Thymus (tissue), 11 donors: ENCODE results near the gene OCA2. TPM values are rescaled to one million over a fixed set of nuclear protein-coding genes. Genes with fewer than 3 reads are reported as not detected.

Experiments
- DNase-seq, 9 donors: peaks; one replicate each; pipeline ENCODE4 v3.0.0-alpha.2; 2013; ENCODE audit warnings: low spot score in 9 of 9, low read depth in 6 of 9, missing footprints in 1 of 9
- H3K27ac ChIP-seq, 2 donors: one replicate each; pipeline ENCODE4 v1.5.1; 2013; ENCODE audit warnings: control low read depth in 1 of 2, low read depth in 1 of 2, low read length in 1 of 2, mild to moderate bottlenecking in 1 of 2, moderate library complexity in 1 of 2
- H3K27me3 ChIP-seq, 2 donors: one replicate each; pipeline ENCODE4 v1.5.1; 2013; ENCODE audit warnings: low read length in 1 of 2; ENCODE audit not compliant: control insufficient read depth in 2 of 2, insufficient read depth in 1 of 2
- H3K36me3 ChIP-seq, 2 donors: one replicate each; pipeline ENCODE4 v1.5.1; 2013; ENCODE audit warnings: low read length in 1 of 2, mild to moderate bottlenecking in 1 of 2, moderate library complexity in 1 of 2; ENCODE audit not compliant: control insufficient read depth in 2 of 2, insufficient read depth in 2 of 2
- H3K4me1 ChIP-seq, 2 donors: one replicate each; pipeline ENCODE4 v1.5.1; 2013; ENCODE audit warnings: low read length in 2 of 2; ENCODE audit not compliant: control insufficient read depth in 2 of 2, insufficient read depth in 2 of 2
- H3K4me3 ChIP-seq, 2 donors: one replicate each; pipeline ENCODE4 v1.5.1; 2013; ENCODE audit warnings: low read length in 2 of 2, control low read depth in 1 of 2, mild to moderate bottlenecking in 1 of 2
- H3K9me3 ChIP-seq, 2 donors: one replicate each; pipeline ENCODE4 v1.5.1; 2013; ENCODE audit warnings: low read length in 1 of 2, mild to moderate bottlenecking in 1 of 2; ENCODE audit not compliant: control insufficient read depth in 2 of 2, insufficient read depth in 1 of 2
- WGBS: extraction: QIAGEN DNeasy Blood & Tissue Kit; methylation state at CpG from one replicate; pipeline ENCODE4 v1.1.7; 2013; 5-methylcytosine and 5-hydroxymethylcytosine counted together
- polyA plus RNA-seq: library from polyadenylated mRNA; stranded (reverse); fragments of 200-250 nt; gene quantifications from one replicate; pipeline ENCODE4 v1.2.3, GENCODE V29; 2013
- total RNA-seq: library from RNA; stranded (reverse); fragments of 120-200 nt; gene quantifications from one replicate; pipeline ENCODE4 v1.2.4, GENCODE V29; 2013
- donor health status: healthy.

Gene OCA2
- total and polyA plus RNA-seq, 2 donors, result 0.99 to 1.2 TPM

GRCh38 chr15:27843146-27843545 is 256.0 kb downstream of the OCA2 start:
- no peaks in the 10 kb centered on the region for H3K4me1 ChIP-seq
- no peak overlapping the region for H3K4me3 ChIP-seq
- DNase-seq, result no peak
- no peak overlapping the region for H3K27ac ChIP-seq
- 76% methylated on average over 3 of the region's 3 CpGs for WGBS
- peaks cover 4 to 5% of the 10 kb centered on the region in 2 donors for H3K9me3 ChIP-seq
- H3K36me3 ChIP-seq, result no peaks in the 10 kb centered on the region
- no peaks in the 10 kb centered on the region for H3K27me3 ChIP-seq

DNA sequence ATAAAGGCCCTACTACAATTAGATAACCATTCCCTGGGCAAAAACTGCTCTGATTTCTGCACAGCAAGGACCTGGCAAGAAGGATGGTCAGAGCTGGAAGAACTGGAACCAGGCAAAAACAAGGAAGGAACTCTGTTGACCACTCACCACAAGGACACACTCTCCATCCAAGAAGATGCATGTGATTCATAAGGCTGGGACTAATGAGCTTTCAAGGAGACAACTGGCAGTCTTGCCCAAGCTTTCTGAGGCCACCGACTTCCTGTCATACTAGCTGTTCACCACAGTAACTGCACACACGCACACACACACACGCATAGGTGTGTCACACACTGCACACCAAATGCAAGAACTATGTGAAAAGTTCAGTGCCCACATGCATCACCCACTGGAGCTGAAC is 256.6 kb downstream of the OCA2 start:
- Histone ChIP-seq H3K9me3 (peaks cover 0 to 3% of the 10 kb centered on the region in 2 donors), H3K27ac (no peak overlapping the region), H3K4me3 (no peak overlapping the region), H3K4me1 (no peaks in the 10 kb centered on the region), H3K27me3 (no peaks in the 10 kb centered on the region), H3K36me3 (no peaks in the 10 kb centered on the region)
- no peak for DNase-seq
- 78% methylated on average over 3 of the region's 3 CpGs for WGBS

DNA sequence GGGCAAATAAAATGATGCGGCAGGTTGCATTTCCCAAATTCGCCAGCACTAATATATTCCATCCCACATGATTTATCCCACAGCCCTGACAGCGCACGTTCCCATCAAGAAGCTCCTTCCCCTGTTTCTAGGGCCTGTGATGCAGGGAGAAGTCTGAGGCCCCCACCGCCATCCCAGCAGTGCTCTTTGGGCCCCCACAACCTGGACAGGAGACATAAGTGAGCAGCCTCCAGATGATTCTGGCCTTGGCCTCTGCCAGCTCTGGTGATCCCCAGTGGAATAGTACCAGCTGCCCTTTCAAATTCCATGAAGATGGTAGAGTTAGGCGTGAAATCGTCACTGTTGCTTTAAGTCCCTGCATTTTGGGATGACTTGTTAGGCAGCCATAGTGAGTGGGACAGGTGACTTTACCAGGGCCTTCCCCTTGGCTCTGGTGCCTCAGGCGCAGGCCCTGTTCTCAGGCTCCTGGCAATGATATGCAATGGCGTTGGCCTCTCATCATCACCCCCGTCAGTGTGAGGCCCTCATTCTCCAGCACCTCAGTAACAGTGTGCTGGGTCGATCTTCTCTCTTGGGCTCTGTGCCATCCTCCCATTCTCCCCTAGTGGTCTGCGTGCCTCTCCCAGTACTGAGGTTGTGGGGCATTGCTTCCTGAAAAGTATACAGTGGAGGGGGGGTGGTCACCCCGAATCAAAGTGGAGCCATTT is 263.7 kb downstream of the OCA2 start:
- no peak overlapping the region for H3K4me3 ChIP-seq
- H3K9me3 ChIP-seq, result peaks cover 0 to 1% of the 10 kb centered on the region in 2 donors
- no peak overlapping the region for H3K27ac ChIP-seq
- 97% methylated on average over 13 of the region's 13 CpGs for WGBS
- no peak for DNase-seq
- no peaks in the 10 kb centered on the region for H3K36me3 ChIP-seq
- H3K4me1 ChIP-seq, result no peaks in the 10 kb centered on the region
- H3K27me3 ChIP-seq, result no peaks in the 10 kb centered on the region

GRCh38 chr15:27834684-27835083 is 264.4 kb downstream of the OCA2 start:
- H3K27me3 ChIP-seq, result no peaks in the 10 kb centered on the region
- H3K4me3 ChIP-seq, result no peak overlapping the region
- no peak for DNase-seq
- no peak overlapping the region for H3K27ac ChIP-seq
- H3K9me3 ChIP-seq, result peaks cover 0 to 1% of the 10 kb centered on the region in 2 donors
- no peaks in the 10 kb centered on the region for H3K4me1 ChIP-seq
- 96% methylated on average over 10 of the region's 10 CpGs for WGBS
- no peaks in the 10 kb centered on the region for H3K36me3 ChIP-seq

- WGBS, result 83% methylated on average over 2 of the region's 2 CpGs
Observed at GRCh38 chr15:27833974-27834373, 265.1 kb downstream of the OCA2 start.

DNA sequence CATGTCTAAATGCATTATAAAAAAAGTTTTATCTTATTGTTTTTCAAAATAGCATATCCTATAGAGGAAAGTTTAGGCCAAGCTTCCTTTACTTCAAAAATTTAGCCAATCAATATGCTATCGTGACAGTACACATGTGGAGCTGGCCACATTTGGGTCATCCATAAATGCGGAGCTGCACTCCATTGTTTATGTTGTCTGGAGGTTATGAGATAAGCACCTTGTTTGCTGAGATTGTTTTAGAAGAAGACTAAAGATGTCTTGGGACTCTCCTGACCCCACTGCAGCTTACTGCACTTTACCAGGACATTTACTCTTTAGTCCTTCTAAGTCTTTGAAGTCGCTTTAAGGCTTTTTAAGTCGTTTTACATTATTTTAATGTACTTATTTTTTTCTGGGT is 265.9 kb downstream of the OCA2 start:
- DNase-seq, result no peak
- no peak overlapping the region for H3K4me3 ChIP-seq

More at GRCh38 chr15:27833974-27834373, 265.1 kb downstream of the OCA2 start:
- DNase-seq, result no peak
- Histone ChIP-seq H3K27me3 (no peaks in the 10 kb centered on the region), H3K36me3 (no peaks in the 10 kb centered on the region), H3K27ac (no peak overlapping the region), H3K4me1 (no peaks in the 10 kb centered on the region), H3K4me3 (no peak overlapping the region), H3K9me3 (peaks cover 0 to 1% of the 10 kb centered on the region in 2 donors)

DNA sequence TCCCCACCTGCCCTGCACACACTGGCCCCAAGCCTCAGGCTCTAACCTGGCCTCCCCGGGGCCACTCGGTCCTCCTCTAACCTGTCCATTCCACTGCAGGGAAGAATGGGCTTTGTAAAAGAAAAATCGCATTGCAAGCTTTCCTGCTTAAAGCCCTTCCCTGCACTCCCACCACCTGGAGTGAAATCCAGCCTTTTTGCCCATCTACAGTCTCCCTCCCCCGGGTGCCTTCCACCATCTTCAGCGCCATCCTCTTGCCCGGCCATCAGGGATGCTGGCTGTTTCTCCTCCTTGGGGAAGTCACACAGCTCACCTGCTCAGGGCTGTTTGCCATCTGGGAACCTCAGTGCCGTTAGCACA is 266.9 kb downstream of the OCA2 start:
- WGBS, result 93% methylated on average over 7 of the region's 7 CpGs
- no peaks in the 10 kb centered on the region for H3K36me3 ChIP-seq

More for the DNA sequence above, 265.9 kb downstream of the OCA2 start:
- Histone ChIP-seq H3K27ac (no peak overlapping the region), H3K9me3 (peaks cover 0 to 1% of the 10 kb centered on the region in 2 donors), H3K36me3 (no peaks in the 10 kb centered on the region), H3K4me1 (no peaks in the 10 kb centered on the region), H3K27me3 (no peaks in the 10 kb centered on the region)
- WGBS, result 90% methylated on average over 4 of the region's 4 CpGs

DNA sequence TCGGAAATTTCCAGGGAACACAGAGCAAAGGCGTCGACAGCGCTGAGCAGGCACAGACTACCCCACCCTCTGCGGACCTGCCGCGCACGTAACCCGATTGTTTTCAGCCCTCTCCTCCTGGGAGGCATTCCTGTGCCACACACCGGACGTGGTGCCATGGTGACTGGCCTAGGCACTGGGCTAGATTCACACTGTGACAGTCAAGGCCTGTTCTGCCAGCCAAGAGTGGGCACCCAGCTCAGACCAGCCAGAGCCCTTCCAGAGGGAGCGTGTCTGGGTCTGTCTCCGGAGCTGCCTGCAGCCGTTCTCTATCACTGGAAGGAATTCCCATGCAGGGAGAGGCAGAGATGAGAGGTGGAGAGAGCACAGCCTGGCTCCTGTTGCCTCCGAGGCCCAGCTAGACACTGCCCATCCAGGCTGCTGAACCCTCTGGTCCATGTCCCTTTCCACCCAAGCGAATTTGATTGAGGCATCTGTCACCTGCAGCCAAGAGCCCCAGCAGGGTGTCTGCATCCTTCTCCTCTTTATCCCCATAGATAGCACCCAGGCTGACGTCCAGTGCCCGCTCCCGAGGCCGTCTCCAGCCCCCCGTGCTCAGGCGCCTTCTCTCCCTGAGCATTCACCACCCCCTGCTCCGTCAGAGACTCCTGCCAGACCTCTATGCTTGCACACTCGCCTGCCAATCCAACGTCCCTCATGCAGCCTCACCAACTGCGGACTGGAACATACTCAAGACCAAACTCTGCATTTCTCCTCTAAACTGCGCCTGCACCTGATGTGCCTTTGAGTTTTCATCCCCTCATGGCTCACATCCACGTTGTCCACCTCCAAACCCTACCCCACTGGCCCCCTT is 267.5 kb downstream of the OCA2 start:
- H3K9me3 ChIP-seq, result peaks cover 0 to 1% of the 10 kb centered on the region in 2 donors
- H3K4me3 ChIP-seq, result no peak overlapping the region
- WGBS, result 94% methylated on average over 28 of the region's 28 CpGs
- H3K27ac ChIP-seq, result no peak overlapping the region
- H3K36me3 ChIP-seq, result no peaks in the 10 kb centered on the region
- H3K27me3 ChIP-seq, result no peaks in the 10 kb centered on the region
- no peak for DNase-seq
- H3K4me1 ChIP-seq, result no peaks in the 10 kb centered on the region

More for the DNA sequence above, 266.9 kb downstream of the OCA2 start:
- DNase-seq, result no peak
- Histone ChIP-seq H3K27me3 (no peaks in the 10 kb centered on the region), H3K4me1 (no peaks in the 10 kb centered on the region), H3K27ac (no peak overlapping the region), H3K9me3 (peaks cover 0 to 1% of the 10 kb centered on the region in 2 donors), H3K4me3 (no peak overlapping the region)

DNA sequence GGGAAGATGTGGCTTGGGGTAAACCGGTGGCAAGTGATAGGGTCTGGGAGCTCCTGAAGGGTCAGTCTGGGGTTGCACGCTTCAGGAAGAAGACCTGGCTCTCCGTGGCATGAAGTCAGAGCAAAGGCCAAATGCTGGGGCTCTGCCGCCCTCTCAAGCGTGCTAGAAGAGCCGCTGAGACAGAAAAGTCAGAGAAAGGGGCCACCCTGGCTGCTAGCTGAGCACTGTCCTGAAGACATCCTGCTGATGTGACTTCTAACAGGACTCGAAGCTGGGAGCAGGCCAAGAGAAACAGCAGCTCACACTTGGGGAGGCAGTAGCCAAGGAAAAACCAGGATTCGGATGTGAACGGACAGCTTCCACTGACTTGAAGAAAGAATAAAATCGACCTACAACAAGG is 270.4 kb downstream of the OCA2 start:
- Histone ChIP-seq H3K4me3 (no peak overlapping the region), H3K9me3 (no peaks in the 10 kb centered on the region), H3K36me3 (no peaks in the 10 kb centered on the region), H3K27ac (no peak overlapping the region), H3K27me3 (no peaks in the 10 kb centered on the region), H3K4me1 (no peaks in the 10 kb centered on the region)
- no peak for DNase-seq
- WGBS, result 88% methylated on average over 10 of the region's 10 CpGs
